Gastrocnemius medialis (tissue), 4 donors: Measurements from ENCODE around the gene MED12L. TPM values are rescaled to one million over a fixed set of nuclear protein-coding genes. Genes with fewer than 3 reads are reported as not detected.
A peak's percentile ranks its signal among the peaks of the same experiment; 100 is the strongest.
"Not testable (repeated sequence)": the region's sequence is repeated elsewhere in the genome, so short reads cannot be mapped to it uniquely, and the experiment has no call there.

ENCODE experiments used
- ATAC-seq, 2 donors: fragments of 150-250 bp; one replicate each; pipeline ENCODE4 v1.9.1; 2016
- DNase-seq, 2 donors: peaks; one replicate each; pipeline ENCODE4 v3.0.0-alpha.2; 2019
- H3K27ac ChIP-seq, 4 donors: fragments of 200-600 bp; sonication (generic); 1 replicate in 1 of 4; 2 replicates in 3 of 4; pipeline ENCODE4 v1.5.1; 2016 to 2018; ENCODE audit warnings: mild to moderate bottlenecking in 2 of 4, moderate library complexity in 1 of 4
- H3K27me3 ChIP-seq, 3 donors: fragments of 200-600 bp; sonication (generic) in 2 of 3; 1 replicate in 1 of 3; 2 replicates in 2 of 3; pipeline versions ENCODE4 v1.5.1 to v1.6.0; 2016 to 2019; ENCODE audit warnings: mild to moderate bottlenecking in 1 of 3, moderate library complexity in 1 of 3
- H3K36me3 ChIP-seq, 2 donors: fragments of 200-600 bp; sonication (generic) in 1 of 2; one replicate each; pipeline ENCODE4 v1.5.1; 2017 to 2018
- H3K4me1 ChIP-seq, 2 donors: fragments of 200-600 bp; sonication (generic) in 1 of 2; one replicate each; pipeline ENCODE4 v1.5.1; 2016 to 2017; ENCODE audit warnings: mild to moderate bottlenecking in 2 of 2
- H3K4me3 ChIP-seq, 4 donors: fragments of 200-600 bp; sonication (generic) in 3 of 4; 1 replicate in 1 of 4; 2 replicates in 3 of 4; pipeline ENCODE4 v1.5.1; 2016 to 2019; ENCODE audit warnings: mild to moderate bottlenecking in 2 of 4
- H3K9me3 ChIP-seq, 3 donors: fragments of 200-600 bp; sonication (generic) in 2 of 3; 1 replicate in 1 of 3; 2 replicates in 2 of 3; pipeline ENCODE4 v1.5.1; 2016 to 2019
- CTCF ChIP-seq, 5 experiments: fragments of 450-650 bp in 3 of 5; fragments of 200-600 bp in 2 of 5; sonication (generic) in 2 of 5; IDR thresholded peaks in 4 of 5; conservative IDR thresholded peaks in 1 of 5; 1 replicate in 4 of 5; 2 replicates in 1 of 5; pipeline ENCODE4 v1.5.1; 2016 to 2019; ENCODE audit warnings: antibody characterized with exemption in 5 of 5, mild to moderate bottlenecking in 3 of 5, moderate library complexity in 3 of 5
- POLR2A ChIP-seq, 2 donors: fragments of 450-650 bp; IDR thresholded peaks; one replicate each; pipeline ENCODE4 v1.6.1; 2017; ENCODE audit warnings: antibody characterized with exemption in 2 of 2, mild to moderate bottlenecking in 2 of 2, moderate library complexity in 2 of 2
- in situ Hi-C, 4 donors: fragments of 200-750 bp; cut with MboI; loops; one replicate each; pipeline versions ENCODE4 v1.15.0 to v1.8.0; 2017; ENCODE audit warnings: low sequenced_read_pairs in 4 of 4
- intact Hi-C: fragments of 100-400 bp; cut with DNase I; formaldehyde crosslinking; loops from one replicate; pipeline ENCODE4 v1.15.1; 2023; ENCODE audit warnings: low total_unique reads
- total RNA-seq, 4 donors: library from RNA; depleted of rRNA; stranded (reverse); fragments of >200 nt; gene quantifications; one replicate each; pipeline versions ENCODE4 v1.1.0 to v1.2.3, GENCODE V29; 2016

The MED12L gene
- total RNA-seq, 4 donors from 2014 or later = 0.05 to 1.2 (median 0.10) TPM

- Histone ChIP-seq H3K4me1 (peaks cover 7 to 11% of the 10 kb centered on the region in 2 donors), H3K27me3 (no peaks in the 10 kb centered on the region), H3K4me3 (no peak overlapping the region), H3K27ac (no peak overlapping the region), H3K36me3 (no peaks in the 10 kb centered on the region), H3K9me3 (no peaks in the 10 kb centered on the region)
- TF ChIP-seq CTCF (IDR thresholded peaks at IDR 0.05 in 4 of 5, conservative IDR thresholded peaks at IDR 0.05 in 1 of 5) = no peak
- no peak for TF ChIP-seq POLR2A (IDR thresholded peaks at IDR 0.05)
- no peak for DNase-seq
- no peak for ATAC-seq
- intact Hi-C loops (loop anchor here (5.0 kb wide), 1 partner anchor 162 kb away; the partner anchor contains the start of gene P2RY13), in situ Hi-C loops (loop anchor here (5.0 kb wide), 3 partner anchors 62 to 117 kb away; partner anchors contain the start of gene P2RY14 (in 2 of the 4))
These were observed 79.8 kb downstream of the MED12L start for GRCh38 chr3:151165226-151165625.

GRCh38 chr3:151166161-151166560, 80.7 kb downstream of the MED12L start:
- H3K36me3 ChIP-seq = no peaks in the 10 kb centered on the region
- in situ Hi-C loops = loop anchor here (5.0 kb wide), 3 partner anchors 61 to 116 kb away; partner anchors contain the start of gene P2RY14 (in 2 of the 4)
- intact Hi-C loops = loop anchor here (5.0 kb wide), 1 partner anchor 161 kb away; the partner anchor contains the start of gene P2RY13
- H3K9me3 ChIP-seq = no peaks in the 10 kb centered on the region
- H3K4me1 ChIP-seq = peaks cover 14 to 16% of the 10 kb centered on the region in 2 donors
- H3K27me3 ChIP-seq = no peaks in the 10 kb centered on the region
- no peak overlapping the region for H3K27ac ChIP-seq
- no peak for DNase-seq
- no peak overlapping the region for H3K4me3 ChIP-seq
- no peak for ATAC-seq
- no peak for TF ChIP-seq CTCF (IDR thresholded peaks at IDR 0.05 in 4 of 5, conservative IDR thresholded peaks at IDR 0.05 in 1 of 5)
- TF ChIP-seq POLR2A (IDR thresholded peaks at IDR 0.05) = no peak

GRCh38 chr3:151168269-151169094, 83.0 kb downstream of the MED12L start:
- ATAC-seq = peak; percentile 67 to 68
- intact Hi-C loops (loop anchor here (1.0 to 5.0 kb wide), 3 partner anchors 59 to 159 kb away; partner anchors contain the start of gene P2RY13), in situ Hi-C loops (loop anchor here (5.0 kb wide), 3 partner anchors 59 to 114 kb away; partner anchors contain the start of gene P2RY14 (in 2 of the 4))
- no peaks in the 10 kb centered on the region for H3K9me3 ChIP-seq
- no peak overlapping the region for H3K4me3 ChIP-seq
- TF ChIP-seq CTCF (IDR thresholded peaks at IDR 0.05 in 4 of 5, conservative IDR thresholded peaks at IDR 0.05 in 1 of 5) (peak; percentile 65 to 84 (median 82)), POLR2A (IDR thresholded peaks at IDR 0.05) (no peak)
- no peaks in the 10 kb centered on the region for H3K27me3 ChIP-seq
- peak overlapping the region; percentile 77 to 86 (median 81) for H3K27ac ChIP-seq
- H3K36me3 ChIP-seq = no peaks in the 10 kb centered on the region
- DNase-seq = peak; percentile 69 to 77
- H3K4me1 ChIP-seq = peaks cover 14 to 16% of the 10 kb centered on the region in 2 donors

- H3K4me1 ChIP-seq = peaks cover 14 to 16% of the 10 kb centered on the region in 2 donors
- no peak for TF ChIP-seq CTCF (IDR thresholded peaks at IDR 0.05 in 4 of 5, conservative IDR thresholded peaks at IDR 0.05 in 1 of 5)
- TF ChIP-seq POLR2A (IDR thresholded peaks at IDR 0.05) = no peak
- in situ Hi-C loops = loop anchor here (5.0 kb wide), 3 partner anchors 58 to 113 kb away; partner anchors contain the start of gene P2RY14 (in 2 of the 4)
- H3K27ac ChIP-seq = peak overlapping the region; percentile 77 to 86 (median 81)
- H3K9me3 ChIP-seq = no peaks in the 10 kb centered on the region
- intact Hi-C loops = loop anchor here (5.0 kb wide), 1 partner anchor 158 kb away; the partner anchor contains the start of gene P2RY13
- H3K36me3 ChIP-seq = no peaks in the 10 kb centered on the region
- no peak overlapping the region for H3K4me3 ChIP-seq
- DNase-seq (peak; percentile 77 to 88), ATAC-seq (peak; percentile 90 to 92)
- no peaks in the 10 kb centered on the region for H3K27me3 ChIP-seq
These were observed 83.9 kb downstream of the MED12L start for GRCh38 chr3:151169262-151169947.

- not testable (repeated sequence) for H3K4me3 ChIP-seq, H3K36me3 ChIP-seq, H3K27me3 ChIP-seq, H3K9me3 ChIP-seq
- Histone ChIP-seq H3K4me1 (peaks cover 14 to 16% of the 10 kb centered on the region in 2 donors), H3K27ac (peak overlapping the region; percentile 77 to 86 (median 81))
- intact Hi-C loops = loop anchor here (5.0 kb wide), 1 partner anchor 157 kb away; the partner anchor contains the start of gene P2RY13
- peak; percentile 20 to 65 for DNase-seq
- in situ Hi-C loops = loop anchor here (5.0 kb wide), 3 partner anchors 57 to 112 kb away; partner anchors contain the start of gene P2RY14 (in 2 of the 4)
- peak in 1 of 2 donors; percentile 28 for ATAC-seq
These were observed 84.7 kb downstream of the MED12L start for GRCh38 chr3:151169948-151170679.
